SU-DHL-6 (cell line): ENCODE measurements around the gene PKD1.

ENCODE experiments used
- H2AFZ ChIP-seq: fragments of 200-600 bp; sonication (generic); 2 replicates; pipeline ENCODE4 v1.6.1; 2014; ENCODE audit warnings: low read depth, mild to moderate bottlenecking, moderate library complexity, mixed read lengths, antibody characterized with exemption, low read length; ENCODE audit not compliant: severe bottlenecking
- H3F3A ChIP-seq: fragments of 200-600 bp; shearing (Covaris generic); 2 replicates; pipeline ENCODE4 v1.6.0; 2016; ENCODE audit warnings: antibody characterized with exemption, mild to moderate bottlenecking; ENCODE audit not compliant: insufficient read depth
- H3K27ac ChIP-seq: fragments of 200-600 bp; sonication (generic); 2 replicates; pipeline ENCODE4 v1.5.1; 2016; ENCODE audit warnings: low read depth, mild to moderate bottlenecking, low read length, moderate library complexity, mixed read lengths
- H3K27me3 ChIP-seq: fragments of 200-600 bp; sonication (generic), shearing (Covaris generic); 2 replicates; pipeline ENCODE4 v1.6.0; 2014; ENCODE audit warnings: mild to moderate bottlenecking, low read length
- H3K36me3 ChIP-seq: fragments of 200-600 bp; sonication (generic); 2 replicates; pipeline ENCODE4 v1.6.1; 2014; ENCODE audit warnings: mild to moderate bottlenecking, low read length, mixed read lengths
- H3K4me2 ChIP-seq: fragments of 300-600, 200-600 bp; shearing (Covaris generic), sonication (generic); 2 replicates; pipeline ENCODE4 v1.6.0; 2014; ENCODE audit warnings: low read length, low read depth, mild to moderate bottlenecking; ENCODE audit not compliant: poor library complexity, severe bottlenecking
- H3K4me3 ChIP-seq: fragments of 200-600 bp; sonication (generic); 2 replicates; pipeline ENCODE4 v1.5.1; 2014; ENCODE audit warnings: antibody characterized with exemption, low read length, mild to moderate bottlenecking, mixed read lengths; ENCODE audit not compliant: insufficient read depth, poor library complexity, severe bottlenecking
- H3K79me2 ChIP-seq: fragments of 200-600 bp; sonication (generic); 2 replicates; pipeline ENCODE4 v1.6.1; 2014; ENCODE audit warnings: mild to moderate bottlenecking, low read length, moderate library complexity; ENCODE audit not compliant: insufficient read depth
- H3K9ac ChIP-seq: fragments of 200-600 bp; sonication (generic); 2 replicates; pipeline ENCODE4 v1.7.0; 2014; ENCODE audit warnings: mild to moderate bottlenecking, low read length
- H3K9me2 ChIP-seq: fragments of 200-600 bp; sonication (generic); replicated peaks from 2 replicates; pipeline ENCODE4 v1.6.1; 2014; ENCODE audit warnings: low read length; ENCODE audit not compliant: insufficient read depth
- H3K9me3 ChIP-seq: fragments of 200-600 bp; sonication (generic); 2 replicates; pipeline ENCODE4 v1.6.1; 2014; ENCODE audit warnings: low read length, mixed read lengths; ENCODE audit not compliant: insufficient read depth
- H4K20me1 ChIP-seq: fragments of 200-600 bp; sonication (generic); 2 replicates; pipeline ENCODE4 v1.6.1; 2014; ENCODE audit warnings: low read depth, mild to moderate bottlenecking, antibody characterized with exemption, low read length, moderate library complexity, mixed read lengths
- CTCF ChIP-seq: fragments of 200-600 bp; sonication (generic); IDR thresholded peaks from one replicate; pipeline ENCODE4 v1.5.1; 2017; ENCODE audit warnings: antibody characterized with exemption, mild to moderate bottlenecking, low read length, moderate library complexity; ENCODE audit not compliant: insufficient read depth, poor library complexity, severe bottlenecking
- EZH2phosphoT487 ChIP-seq: fragments of 200-600 bp; sonication (generic), shearing (Covaris generic); conservative IDR thresholded peaks from 2 replicates; pipeline ENCODE4 v1.6.1; 2018; ENCODE audit warnings: mild to moderate bottlenecking, antibody characterized with exemption, low read length, moderate library complexity, mixed read lengths

The PKD1 gene

GRCh38 chr16:2161911-2162310, 26.2 kb upstream of the PKD1 start:
- Histone ChIP-seq H3K27me3 (no peaks in the 10 kb centered on the region), H3K9me3 (no peaks in the 10 kb centered on the region), H3K4me2 (no peak overlapping the region), H3K79me2 (peaks cover 73% of the 10 kb centered on the region), H3K27ac (no peak overlapping the region), H3K36me3 (no peaks in the 10 kb centered on the region), H3F3A (no peaks in the 10 kb centered on the region), H2AFZ (no peak overlapping the region), H4K20me1 (no peaks in the 10 kb centered on the region), H3K9ac (no peak overlapping the region), H3K4me3 (no peak overlapping the region), H3K9me2 (no peaks in the 10 kb centered on the region)
- TF ChIP-seq CTCF (no peak), EZH2phosphoT487 (no peak)

GRCh38 chr16:2160915-2161551, 25.3 kb upstream of the PKD1 start:
- Histone ChIP-seq H4K20me1 (no peaks in the 10 kb centered on the region), H2AFZ (no peak overlapping the region), H3K4me3 (no peak overlapping the region), H3K79me2 (peaks cover 82% of the 10 kb centered on the region), H3F3A (no peaks in the 10 kb centered on the region), H3K27me3 (no peaks in the 10 kb centered on the region), H3K9me2 (no peaks in the 10 kb centered on the region), H3K9me3 (no peaks in the 10 kb centered on the region), H3K36me3 (no peaks in the 10 kb centered on the region), H3K4me2 (no peak overlapping the region), H3K9ac (no peak overlapping the region), H3K27ac (no peak overlapping the region)
- TF ChIP-seq EZH2phosphoT487 = no peak
- no peak for TF ChIP-seq CTCF

GRCh38 chr16:2159175-2159838, 23.6 kb upstream of the PKD1 start:
- Histone ChIP-seq H3K27me3 (no peaks in the 10 kb centered on the region), H3K9me3 (no peaks in the 10 kb centered on the region), H4K20me1 (no peaks in the 10 kb centered on the region; the same call in 1 of the 2 replicates), H3K9ac (peak overlapping the region; percentile 39), H3K9me2 (no peaks in the 10 kb centered on the region), H3K4me2 (peak overlapping the region; percentile 32), H2AFZ (no peak overlapping the region), H3F3A (peaks cover 8% of the 10 kb centered on the region), H3K4me3 (no peak overlapping the region), H3K27ac (no peak overlapping the region), H3K36me3 (peaks cover 7% of the 10 kb centered on the region), H3K79me2 (peaks cover 91% of the 10 kb centered on the region)
- no peak for TF ChIP-seq EZH2phosphoT487
- no peak for TF ChIP-seq CTCF
